Measurements from ENCODE around the gene RNF217.
"Not testable (repeated sequence)": the region's sequence is repeated elsewhere in the genome, so short reads cannot be mapped to it uniquely, and the experiment has no call there.

The RNF217 gene

DNA sequence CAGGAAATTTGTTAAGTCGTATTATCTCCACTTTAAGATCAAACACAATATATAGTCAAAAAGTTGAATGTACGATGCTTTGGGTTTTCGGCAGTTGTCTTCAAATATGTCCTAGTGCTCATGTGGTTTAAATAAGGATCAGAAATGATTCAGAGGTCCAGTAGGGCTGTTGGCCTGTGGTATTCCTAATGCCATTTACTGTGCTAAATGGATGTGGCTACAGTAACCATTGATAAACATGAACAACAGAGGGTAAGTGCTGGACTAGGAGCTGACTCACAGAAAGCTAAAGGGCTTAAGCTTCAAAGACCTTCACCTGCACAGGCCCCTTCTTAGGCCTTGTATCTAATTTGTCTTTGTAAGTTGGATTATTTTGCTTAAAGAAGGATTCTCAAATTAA lies 110.8 kb downstream of the RNF217 start:
- no peak for TF ChIP-seq POLR2A (IDR thresholded peaks at IDR 0.05; ENCODE audit: low read depth, low read length)
- TF ChIP-seq POLR2AphosphoS5 (IDR thresholded peaks at IDR 0.05; ENCODE audit: low read depth, low read length): no peak
- no peak for TF ChIP-seq TAF1 (IDR thresholded peaks at IDR 0.05; ENCODE audit: borderline replicate concordance, low read depth, low read length)
- FAIRE-seq (no peak), DNase-seq (ENCODE audit: insufficient read length) (no peak)

GRCh38 chr6:125074120-125074519 lies 111.9 kb downstream of the RNF217 start:
- TF ChIP-seq POLR2A (IDR thresholded peaks at IDR 0.05; ENCODE audit: low read depth, low read length): no peak
- no peak for TF ChIP-seq POLR2AphosphoS5 (IDR thresholded peaks at IDR 0.05; ENCODE audit: low read depth, low read length)
- no peak for TF ChIP-seq TAF1 (IDR thresholded peaks at IDR 0.05; ENCODE audit: borderline replicate concordance, low read depth, low read length)
- DNase-seq (ENCODE audit: insufficient read length): no peak
- FAIRE-seq: no peak

- not testable (repeated sequence) for FAIRE-seq; DNase-seq (ENCODE audit: insufficient read length)
Measured at GRCh38 chr6:125075073-125075472, 112.8 kb downstream of the RNF217 start.

DNA sequence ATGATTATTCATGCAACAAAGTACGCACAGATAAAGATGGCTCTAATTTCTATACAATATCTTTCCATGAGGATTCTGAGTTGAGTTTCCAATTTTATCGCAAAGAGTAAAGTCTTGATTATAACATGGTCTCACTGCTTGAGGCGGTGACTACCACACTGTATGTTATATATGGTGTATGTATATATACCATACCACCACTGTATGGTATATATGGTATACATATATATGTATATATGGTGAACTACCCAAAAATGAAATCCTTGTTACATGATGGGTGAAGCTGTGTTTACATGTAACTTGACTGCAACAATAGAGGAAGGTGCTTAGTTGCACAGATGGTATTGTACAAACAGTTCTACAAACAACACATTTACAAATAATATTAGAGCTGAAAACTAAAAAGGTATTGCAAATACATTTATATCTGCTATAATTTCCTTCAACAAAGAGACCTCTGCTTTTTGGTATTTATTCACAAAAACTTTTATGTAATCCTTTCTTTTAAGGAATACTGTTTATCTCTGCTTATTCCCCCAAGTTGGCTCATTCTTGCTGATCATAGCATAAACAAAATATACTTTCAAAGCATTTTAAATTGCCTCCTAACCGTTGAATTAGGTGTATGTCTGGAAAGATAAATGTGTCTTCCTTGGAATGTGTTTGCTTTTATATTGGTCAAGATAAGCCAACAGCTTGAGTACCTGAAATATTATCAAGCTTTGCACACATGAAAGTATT lies 113.7 kb downstream of the RNF217 start:
- FAIRE-seq (no peak), DNase-seq (ENCODE audit: insufficient read length) (no peak)
- no peak for TF ChIP-seq POLR2A (IDR thresholded peaks at IDR 0.05; ENCODE audit: low read depth, low read length)
- no peak for TF ChIP-seq TAF1 (IDR thresholded peaks at IDR 0.05; ENCODE audit: borderline replicate concordance, low read depth, low read length)
- TF ChIP-seq POLR2AphosphoS5 (IDR thresholded peaks at IDR 0.05; ENCODE audit: low read depth, low read length): no peak

GRCh38 chr6:125076482-125076742 lies 114.2 kb downstream of the RNF217 start:
- no peak for FAIRE-seq
- no peak for DNase-seq (ENCODE audit: insufficient read length)
- no peak for TF ChIP-seq POLR2AphosphoS5 (IDR thresholded peaks at IDR 0.05; ENCODE audit: low read depth, low read length)
- TF ChIP-seq POLR2A (IDR thresholded peaks at IDR 0.05; ENCODE audit: low read depth, low read length): no peak
- no peak for TF ChIP-seq TAF1 (IDR thresholded peaks at IDR 0.05; ENCODE audit: borderline replicate concordance, low read depth, low read length)

- no peak for FAIRE-seq
- TF ChIP-seq POLR2A (IDR thresholded peaks at IDR 0.05; ENCODE audit: low read depth, low read length): no peak
- TF ChIP-seq TAF1 (IDR thresholded peaks at IDR 0.05; ENCODE audit: borderline replicate concordance, low read depth, low read length): no peak
- TF ChIP-seq POLR2AphosphoS5 (IDR thresholded peaks at IDR 0.05; ENCODE audit: low read depth, low read length): no peak
Measured at GRCh38 chr6:125077453-125077852, 115.2 kb downstream of the RNF217 start.

DNA sequence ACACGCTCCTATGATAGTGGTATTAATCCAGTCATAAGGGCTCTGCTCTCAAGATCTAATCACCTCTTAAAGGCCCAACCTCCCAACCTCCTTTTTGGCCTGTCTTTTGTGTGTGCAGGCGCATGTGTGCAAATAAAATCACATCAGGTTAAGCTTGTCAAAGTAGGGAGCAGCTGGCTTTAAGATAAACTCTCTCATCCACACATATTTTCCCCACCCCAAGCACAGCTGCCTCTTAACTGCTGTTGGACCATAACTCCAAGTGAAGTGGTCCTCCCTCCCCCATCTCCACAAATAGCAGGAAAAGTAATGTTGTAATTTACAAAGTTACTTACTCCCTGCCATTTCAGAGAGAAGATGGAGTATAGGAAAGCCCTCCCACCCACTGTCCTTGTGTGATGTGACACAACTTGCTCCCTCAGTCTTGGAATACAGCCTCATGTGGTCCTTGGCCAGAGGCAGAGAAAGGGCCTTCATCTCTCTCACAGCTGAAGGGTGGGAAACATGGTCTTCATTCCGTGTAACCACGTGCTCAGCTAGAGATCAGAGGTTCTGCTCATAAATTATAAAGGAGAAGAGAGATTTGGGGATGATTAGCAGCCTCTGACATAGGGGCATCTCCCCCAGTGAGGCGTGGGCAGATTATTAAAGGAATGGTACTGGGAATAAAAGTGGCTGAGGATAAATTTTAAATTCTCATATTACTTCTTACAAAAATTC lies 116.5 kb downstream of the RNF217 start:
- FAIRE-seq: no peak
- TF ChIP-seq TAF1 (IDR thresholded peaks at IDR 0.05; ENCODE audit: borderline replicate concordance, low read depth, low read length): no peak
- TF ChIP-seq POLR2A (IDR thresholded peaks at IDR 0.05; ENCODE audit: low read depth, low read length): no peak
- no peak for TF ChIP-seq POLR2AphosphoS5 (IDR thresholded peaks at IDR 0.05; ENCODE audit: low read depth, low read length)
- no peak for DNase-seq (ENCODE audit: insufficient read length)

More at GRCh38 chr6:125077453-125077852, 115.2 kb downstream of the RNF217 start:
- DNase-seq (ENCODE audit: insufficient read length): no peak

GRCh38 chr6:125082908-125083683 lies 120.9 kb downstream of the RNF217 start:
- no peak for TF ChIP-seq POLR2AphosphoS5 (IDR thresholded peaks at IDR 0.05; ENCODE audit: low read depth, low read length)
- no peak for DNase-seq (ENCODE audit: insufficient read length)
- FAIRE-seq: no peak

DNA sequence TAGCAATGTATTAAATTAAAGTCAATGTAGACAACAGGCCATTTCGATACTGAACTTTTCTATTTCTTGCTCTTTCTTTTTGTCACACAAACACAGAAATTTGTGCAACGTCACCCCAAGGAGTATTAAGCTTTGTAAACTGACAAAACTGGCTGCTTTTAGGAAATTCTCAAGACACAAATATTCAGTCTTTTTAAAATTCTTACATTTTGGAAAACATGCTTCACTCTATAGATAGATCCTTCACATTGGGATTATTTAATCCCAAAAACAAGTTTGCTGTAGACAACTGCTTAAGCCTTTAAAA lies 121.4 kb downstream of the RNF217 start:
- TF ChIP-seq TAF1 (IDR thresholded peaks at IDR 0.05; ENCODE audit: borderline replicate concordance, low read depth, low read length): no peak
- TF ChIP-seq POLR2AphosphoS5 (IDR thresholded peaks at IDR 0.05; ENCODE audit: low read depth, low read length): no peak
- no peak for TF ChIP-seq POLR2A (IDR thresholded peaks at IDR 0.05; ENCODE audit: low read depth, low read length)
- FAIRE-seq (no peak), DNase-seq (ENCODE audit: insufficient read length) (no peak)

DNA sequence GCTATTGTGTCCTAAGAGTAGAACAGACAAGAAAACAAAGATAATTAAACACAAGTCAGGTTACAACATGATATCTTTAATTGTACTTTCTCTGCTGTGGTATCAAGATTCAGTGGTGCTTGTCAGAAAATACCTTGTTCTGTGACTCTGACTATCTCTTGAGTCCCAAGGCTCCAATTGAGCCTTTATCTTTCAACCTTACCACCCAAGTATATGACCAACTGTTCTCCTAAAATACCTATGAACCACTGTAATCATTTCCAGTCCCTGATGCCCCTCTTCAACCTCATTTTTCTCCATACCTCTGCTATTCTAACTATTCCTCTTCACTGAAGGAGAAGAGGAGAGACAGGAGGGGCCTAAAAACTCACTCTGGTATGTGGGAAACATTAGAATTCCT lies 124.5 kb downstream of the RNF217 start:
- TF ChIP-seq TAF1 (IDR thresholded peaks at IDR 0.05; ENCODE audit: borderline replicate concordance, low read depth, low read length): no peak
- TF ChIP-seq POLR2A (IDR thresholded peaks at IDR 0.05; ENCODE audit: low read depth, low read length): no peak
- no peak for TF ChIP-seq POLR2AphosphoS5 (IDR thresholded peaks at IDR 0.05; ENCODE audit: low read depth, low read length)
- FAIRE-seq: no peak
- DNase-seq (ENCODE audit: insufficient read length): no peak

DNA sequence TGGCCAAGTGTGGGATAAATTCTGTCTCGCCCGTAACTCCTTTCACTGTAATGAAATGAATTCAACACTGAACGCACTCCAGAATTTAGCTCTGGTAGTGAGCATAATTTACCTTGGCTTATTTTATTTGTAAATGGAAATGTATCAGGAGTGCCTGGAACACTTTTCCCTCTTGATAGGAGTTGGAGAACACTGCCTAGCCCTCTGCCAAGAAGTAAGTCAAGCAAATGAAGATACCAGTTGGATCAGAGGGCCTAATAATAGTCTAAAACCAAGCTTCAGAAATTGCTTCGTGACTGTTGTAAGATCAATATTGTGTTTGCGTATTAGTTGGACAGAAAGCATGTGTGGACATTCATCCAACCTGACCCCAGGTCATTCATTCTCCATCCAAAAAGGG lies 126.7 kb downstream of the RNF217 start:
- FAIRE-seq (no peak), DNase-seq (ENCODE audit: insufficient read length) (no peak)
- TF ChIP-seq TAF1 (IDR thresholded peaks at IDR 0.05; ENCODE audit: borderline replicate concordance, low read depth, low read length) (no peak), POLR2A (IDR thresholded peaks at IDR 0.05; ENCODE audit: low read depth, low read length) (no peak), POLR2AphosphoS5 (IDR thresholded peaks at IDR 0.05; ENCODE audit: low read depth, low read length) (no peak)

- DNase-seq (ENCODE audit: insufficient read length) (no peak), FAIRE-seq (no peak)
- TF ChIP-seq POLR2A (IDR thresholded peaks at IDR 0.05; ENCODE audit: low read depth, low read length) (no peak), POLR2AphosphoS5 (IDR thresholded peaks at IDR 0.05; ENCODE audit: low read depth, low read length) (no peak), TAF1 (IDR thresholded peaks at IDR 0.05; ENCODE audit: borderline replicate concordance, low read depth, low read length) (no peak)
Measured at GRCh38 chr6:125094563-125094962, 132.3 kb downstream of the RNF217 start.

All from GM12892 (cell line).